ENCODE data around the gene DDX59. TPM values are rescaled to one million over a fixed set of nuclear protein-coding genes. Genes with fewer than 3 reads are reported as not detected.

Gene DDX59
- total RNA-seq, 4 donors from 2014 or later = 36.7 to 52.7 (median 39.5) TPM

GRCh38 chr1:200640373-200640962 is 29.2 kb downstream of the DDX59 start:
- Histone ChIP-seq H3K27me3 (no peaks in the 10 kb centered on the region), H3K9me3 (no peaks in the 10 kb centered on the region), H3K36me3 (no peaks in the 10 kb centered on the region), H3K4me3 (no peak overlapping the region), H3K27ac (no peak overlapping the region), H3K4me1 (peaks cover 12% of the 10 kb centered on the region in 2 donors)
- intact Hi-C loops (cut with DNase I; ENCODE audit: low total_unique reads) (no loop called here), in situ Hi-C loops (cut with MboI; ENCODE audit: low sequenced_read_pairs in 4 of 4) (no loop called here)
- TF ChIP-seq POLR2A (IDR thresholded peaks at IDR 0.05) (no peak), CTCF (IDR thresholded peaks at IDR 0.05 in 4 of 5, conservative IDR thresholded peaks at IDR 0.05 in 1 of 5) (no peak)
- DNase-seq (no peak), ATAC-seq (no peak)

GRCh38 chr1:200638073-200638472 is 31.6 kb downstream of the DDX59 start:
- no peak overlapping the region for H3K27ac ChIP-seq
- no peak for ATAC-seq
- TF ChIP-seq CTCF (IDR thresholded peaks at IDR 0.05 in 4 of 5, conservative IDR thresholded peaks at IDR 0.05 in 1 of 5) (no peak), POLR2A (IDR thresholded peaks at IDR 0.05) (no peak)
- DNase-seq = no peak
- no peaks in the 10 kb centered on the region for H3K27me3 ChIP-seq
- in situ Hi-C loops (cut with MboI; ENCODE audit: low sequenced_read_pairs in 4 of 4) (no loop called here), intact Hi-C loops (cut with DNase I; ENCODE audit: low total_unique reads) (no loop called here)
- H3K36me3 ChIP-seq = no peaks in the 10 kb centered on the region
- H3K4me1 ChIP-seq = peaks cover 12% of the 10 kb centered on the region in 2 donors
- H3K9me3 ChIP-seq = no peaks in the 10 kb centered on the region
- H3K4me3 ChIP-seq = no peak overlapping the region

- no peak for ATAC-seq
- H3K4me1 ChIP-seq = peaks cover 12% of the 10 kb centered on the region in 2 donors
- in situ Hi-C loops (cut with MboI; ENCODE audit: low sequenced_read_pairs in 4 of 4) (no loop called here), intact Hi-C loops (cut with DNase I; ENCODE audit: low total_unique reads) (no loop called here)
- H3K4me3 ChIP-seq = no peak overlapping the region
- TF ChIP-seq CTCF (IDR thresholded peaks at IDR 0.05 in 4 of 5, conservative IDR thresholded peaks at IDR 0.05 in 1 of 5) (no peak), POLR2A (IDR thresholded peaks at IDR 0.05) (no peak)
- no peaks in the 10 kb centered on the region for H3K27me3 ChIP-seq
- H3K27ac ChIP-seq = no peak overlapping the region
- DNase-seq = no peak
- no peaks in the 10 kb centered on the region for H3K9me3 ChIP-seq
- no peaks in the 10 kb centered on the region for H3K36me3 ChIP-seq
Measured at GRCh38 chr1:200636681-200637080, 33.0 kb downstream of the DDX59 start.

- ATAC-seq = no peak
- in situ Hi-C loops (cut with MboI; ENCODE audit: low sequenced_read_pairs in 4 of 4) = no loop called here
- Histone ChIP-seq H3K4me3 (no peak overlapping the region), H3K27me3 (no peaks in the 10 kb centered on the region), H3K9me3 (no peaks in the 10 kb centered on the region), H3K36me3 (no peaks in the 10 kb centered on the region), H3K27ac (no peak overlapping the region), H3K4me1 (no peaks in the 10 kb centered on the region)
- intact Hi-C loops (cut with DNase I; ENCODE audit: low total_unique reads) = no loop called here
- TF ChIP-seq POLR2A (IDR thresholded peaks at IDR 0.05) (no peak), CTCF (IDR thresholded peaks at IDR 0.05 in 4 of 5, conservative IDR thresholded peaks at IDR 0.05 in 1 of 5) (no peak)
- DNase-seq = no peak
Measured at GRCh38 chr1:200634261-200635122, 35.2 kb downstream of the DDX59 start.

Measured in gastrocnemius medialis (tissue), 4 donors.